HG02840 (cell line): Measurements from ENCODE around the gene IKZF1.

ENCODE experiments used
- ATAC-seq: cut with Tn5 transposase; IDR thresholded peaks from one replicate; pipeline ENCODE4 v1.9.1; 2021; ENCODE audit warnings: mild to moderate bottlenecking, moderate library complexity, moderate number of reproducible peaks; ENCODE audit not compliant: unreplicated experiment, low FRiP score

IKZF1 gene

DNA sequence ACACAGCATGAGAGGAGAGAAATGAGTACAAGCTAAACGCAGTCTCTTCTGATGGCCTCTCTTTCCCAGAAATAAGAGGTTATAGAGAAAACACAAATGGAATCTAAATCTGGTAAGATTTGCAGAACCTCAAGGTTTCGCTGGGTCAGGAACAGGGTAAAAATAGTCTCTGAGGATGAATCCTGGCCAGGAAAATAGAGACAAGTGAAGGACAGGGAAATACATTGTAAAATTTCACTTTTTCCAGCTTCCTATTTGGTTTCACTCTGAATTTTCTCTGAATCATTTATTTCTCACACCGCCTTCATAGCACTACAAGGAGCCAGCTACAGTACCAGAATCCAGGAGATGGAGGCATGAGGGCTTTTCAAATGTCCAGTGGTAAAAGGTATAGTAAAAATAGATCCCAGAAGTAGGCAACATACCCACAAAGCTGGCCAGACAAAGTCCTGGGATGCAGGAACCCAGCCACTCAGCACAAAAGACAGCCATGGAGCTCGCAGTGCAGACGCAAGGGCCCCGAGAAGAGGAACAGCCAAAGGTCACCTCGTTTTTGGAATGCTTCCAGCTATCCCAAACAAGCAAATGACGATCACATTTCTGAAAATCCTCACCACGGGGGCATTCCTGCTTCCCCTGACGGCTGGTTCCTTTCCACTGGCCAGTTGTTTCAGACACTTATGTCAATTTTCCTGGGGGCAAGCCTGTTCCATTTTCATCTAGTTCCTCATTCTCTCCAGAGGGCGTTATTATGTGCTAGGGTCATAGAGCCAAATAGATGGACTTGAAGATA is 21.5 kb upstream of the IKZF1 start:
- ATAC-seq, result no peak

DNA sequence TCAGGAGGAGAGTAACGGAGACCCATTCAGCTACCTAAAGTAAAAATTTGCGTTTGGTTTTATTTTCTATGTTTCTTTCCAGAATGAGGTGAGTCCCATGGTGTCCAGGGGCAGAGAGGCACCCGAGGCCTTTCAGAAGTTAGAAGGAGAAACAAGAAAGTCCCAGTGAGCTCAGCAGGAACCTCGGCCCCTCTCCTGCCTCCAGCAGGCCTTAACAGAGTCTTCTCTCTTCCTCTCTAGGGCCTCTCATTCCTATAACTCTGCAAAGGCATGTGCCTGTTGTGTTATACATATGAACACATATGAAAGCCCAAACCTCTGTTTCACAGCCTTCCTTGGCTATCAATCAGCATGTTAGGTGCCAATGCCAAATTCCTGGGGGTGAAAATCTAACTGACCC is 20.8 kb upstream of the IKZF1 start:
- no peak for ATAC-seq

DNA sequence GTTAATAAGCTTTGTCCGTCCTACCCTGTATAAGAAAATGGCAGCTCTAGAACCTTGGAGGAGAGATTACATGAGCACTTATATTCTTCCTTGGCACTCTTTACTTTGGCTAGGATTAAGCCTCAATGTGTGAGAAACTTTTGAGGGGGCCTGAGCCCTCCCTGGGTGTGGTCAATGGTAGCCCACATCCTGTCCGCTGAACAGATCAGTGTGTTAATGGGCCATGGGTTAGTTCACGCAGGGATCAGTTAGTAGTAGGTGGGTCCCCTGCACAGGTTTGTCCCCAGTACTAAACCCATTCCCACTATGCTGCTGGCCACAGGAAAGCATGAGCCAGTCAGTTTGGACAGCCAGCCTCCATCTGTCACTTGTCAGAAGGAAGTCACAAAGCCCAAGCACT is 20.2 kb upstream of the IKZF1 start:
- no peak for ATAC-seq

DNA sequence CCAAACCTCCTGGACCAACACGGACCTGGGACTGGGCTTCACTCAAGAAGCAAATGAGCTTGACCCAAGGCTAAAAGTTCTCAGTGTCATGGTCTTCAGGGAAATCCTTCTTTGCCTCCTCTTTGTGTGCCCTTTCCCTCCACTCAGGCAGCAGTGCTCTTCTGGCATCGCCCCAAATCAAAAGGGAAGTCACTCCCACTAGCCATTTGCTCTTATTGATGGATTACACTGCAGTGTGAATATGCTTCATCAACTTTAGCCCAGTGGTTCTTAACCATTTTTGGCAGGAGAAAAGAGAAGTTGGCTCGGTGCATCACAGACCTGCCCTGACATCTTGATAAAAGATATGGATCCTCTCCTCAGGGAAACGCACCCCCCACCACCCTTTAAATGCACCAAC is 19.2 kb upstream of the IKZF1 start:
- no peak for ATAC-seq

DNA sequence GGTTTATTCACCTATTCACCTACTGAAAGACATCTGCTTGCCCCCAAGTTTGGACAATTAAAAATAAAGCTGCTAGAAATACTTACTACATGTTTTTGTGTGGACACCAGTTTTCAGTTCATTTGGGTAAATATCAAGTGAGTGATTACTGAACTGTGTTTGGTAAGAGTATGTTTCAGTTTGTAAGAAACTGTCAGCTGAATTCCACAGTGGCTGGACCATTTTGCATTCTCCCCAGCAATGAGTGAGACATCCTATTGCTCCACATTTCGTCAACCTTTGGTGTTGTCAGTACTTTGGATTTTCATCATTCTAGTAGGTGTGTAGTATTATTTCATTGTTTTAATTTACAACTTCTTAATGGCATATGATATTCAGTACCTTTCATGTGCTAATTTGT is 17.4 kb upstream of the IKZF1 start:
- ATAC-seq, result no peak

DNA sequence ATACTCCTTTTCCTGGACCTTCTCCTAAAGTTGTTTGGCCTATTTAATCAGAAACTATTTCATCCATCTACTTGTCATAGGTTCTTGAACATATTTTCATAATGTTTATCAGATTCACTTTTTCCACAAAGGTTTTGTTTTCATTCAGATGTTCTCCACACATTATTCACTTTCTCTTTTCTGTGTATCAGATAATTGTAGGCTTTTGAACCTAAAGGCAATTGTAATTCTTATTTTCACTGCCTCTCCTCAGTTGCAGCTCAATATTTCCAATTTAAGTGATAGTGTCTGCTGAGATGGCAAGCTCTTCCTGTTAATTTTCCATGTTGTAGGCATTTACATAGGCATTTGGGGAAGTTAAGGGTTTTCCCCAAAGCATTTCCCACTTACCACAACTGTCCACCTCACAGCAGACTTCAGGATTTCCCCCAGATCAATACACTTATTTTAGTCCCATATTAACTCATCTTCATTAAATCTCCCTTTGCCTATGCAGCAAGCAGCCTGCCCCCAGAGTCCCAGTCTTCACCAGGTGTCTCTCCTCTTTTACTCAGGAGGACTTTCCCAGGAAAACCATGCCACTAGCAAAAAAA is 12.3 kb upstream of the IKZF1 start:
- ATAC-seq, result no peak

DNA sequence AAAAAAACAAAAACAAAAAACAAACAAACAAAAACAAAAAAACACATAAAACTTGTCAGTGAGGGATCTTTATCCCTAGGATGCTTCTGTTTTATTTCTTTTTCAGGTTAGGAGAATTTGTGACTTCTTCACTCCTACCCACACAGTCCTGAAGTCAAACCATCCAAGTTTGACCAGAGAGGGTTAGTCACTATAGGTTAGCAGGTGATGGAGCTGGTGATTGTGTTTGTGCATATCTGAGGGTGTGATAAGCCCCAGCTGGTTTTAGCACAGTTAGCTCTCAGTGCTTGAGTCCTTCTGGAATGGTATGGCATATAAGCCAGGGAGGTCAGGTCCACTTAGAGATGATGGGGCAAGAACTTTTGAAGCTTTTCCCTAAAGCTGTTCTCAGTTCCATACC is 11.8 kb upstream of the IKZF1 start:
- ATAC-seq, result no peak

DNA sequence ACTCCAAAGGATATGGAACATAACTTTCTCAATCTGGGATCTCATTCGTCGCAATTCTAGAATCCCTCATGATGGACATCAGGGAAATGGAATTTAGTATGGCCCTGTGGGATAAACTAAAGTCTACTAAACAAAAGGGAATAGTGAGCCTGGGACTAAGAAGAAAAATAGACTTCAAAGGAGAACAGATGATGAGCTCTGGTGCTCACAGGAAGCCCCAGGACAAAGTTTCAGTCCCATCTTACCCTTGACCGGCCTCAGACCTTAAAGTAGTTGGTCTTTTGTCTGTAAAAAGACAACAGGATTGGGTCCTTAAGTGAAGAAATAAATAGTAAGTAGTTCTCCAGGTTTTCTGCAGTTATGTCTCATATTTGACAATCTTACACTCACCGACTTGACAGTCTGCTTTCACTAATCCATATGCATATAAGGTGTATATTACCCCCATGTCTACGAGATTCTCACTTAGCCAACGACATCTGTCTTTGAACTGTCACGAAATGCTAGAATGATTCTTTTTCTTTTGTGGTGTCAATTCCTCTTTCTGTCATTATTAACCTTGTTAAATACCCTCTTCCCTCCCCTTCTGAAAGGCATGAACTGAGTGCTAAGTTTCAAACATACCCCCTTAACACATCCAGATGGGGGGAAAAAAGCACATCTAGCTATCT is 10.9 kb upstream of the IKZF1 start:
- peak; percentile 59 for ATAC-seq

DNA sequence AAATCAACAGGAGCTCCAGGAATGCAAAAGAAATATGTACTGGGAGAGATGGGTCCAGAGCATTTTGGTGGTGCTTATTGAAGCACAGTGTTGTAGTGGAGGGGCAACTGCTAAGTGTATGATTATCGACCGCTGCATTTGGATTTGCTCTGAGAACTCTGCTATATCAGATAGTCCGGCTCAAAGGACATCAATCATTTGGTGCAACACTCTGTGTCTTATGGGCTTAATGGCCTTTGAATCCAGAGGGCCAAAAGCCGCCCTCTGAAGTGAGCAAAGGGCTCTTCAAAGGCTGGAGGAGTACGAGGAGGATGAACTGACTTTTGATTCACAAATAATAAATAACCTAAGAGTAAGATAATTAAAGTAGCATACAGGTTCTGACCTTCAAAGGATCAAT is 9.4 kb upstream of the IKZF1 start:
- no peak for ATAC-seq

DNA sequence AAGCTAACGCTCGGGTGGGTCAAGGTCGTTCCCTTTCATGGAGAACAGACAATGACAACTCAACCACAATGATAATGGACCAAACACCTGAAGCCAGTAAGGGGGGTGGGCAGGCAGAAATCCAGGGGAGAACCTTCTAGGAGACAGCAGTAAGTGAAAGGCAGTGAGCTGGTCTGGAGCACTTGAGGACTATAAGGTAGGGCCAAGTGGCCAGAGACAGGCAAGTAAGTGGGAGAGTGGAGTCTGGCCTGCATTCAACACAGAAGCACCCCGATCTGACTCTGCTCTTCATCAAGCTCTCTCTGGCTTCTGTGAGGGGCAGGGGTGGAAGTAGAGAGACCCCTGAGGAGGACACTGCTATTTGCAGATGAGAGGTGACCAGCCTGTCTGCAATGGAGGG is 7.7 kb upstream of the IKZF1 start:
- no peak for ATAC-seq

DNA sequence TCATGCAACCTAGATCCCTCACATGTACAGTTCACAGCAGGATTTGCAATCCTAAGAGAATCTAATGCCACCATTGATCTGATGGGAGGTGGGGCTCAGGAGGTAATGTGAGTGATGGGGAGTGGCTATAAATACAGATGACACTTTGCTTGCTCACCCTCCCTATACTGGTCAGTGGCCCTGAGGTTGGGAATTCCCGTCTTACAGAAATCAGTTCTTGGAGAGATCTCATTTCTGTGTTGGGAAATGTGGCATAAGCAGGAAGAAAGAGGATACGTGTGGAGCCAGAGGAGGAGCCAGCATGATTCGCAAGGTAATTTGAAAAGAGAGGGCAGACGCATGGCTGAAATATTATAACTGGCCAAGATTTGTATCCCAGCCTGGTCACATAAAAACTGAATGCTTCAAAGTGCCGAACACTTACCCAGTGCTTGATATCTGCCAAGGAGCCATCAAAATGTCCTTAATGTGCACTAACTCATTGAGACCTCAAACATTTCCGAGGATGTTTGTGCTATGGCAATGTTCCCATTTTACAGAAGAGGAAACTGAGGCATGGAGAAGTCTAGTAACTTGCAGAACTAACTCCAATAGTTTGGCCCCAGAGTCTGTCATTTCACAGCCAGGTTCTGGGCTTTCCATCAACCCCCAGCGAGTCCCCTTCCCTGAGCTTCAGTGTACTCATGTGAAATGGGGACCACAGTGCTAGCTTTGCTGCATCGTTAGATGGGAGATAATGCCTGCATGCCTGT is 5.5 kb upstream of the IKZF1 start:
- no peak for ATAC-seq

DNA sequence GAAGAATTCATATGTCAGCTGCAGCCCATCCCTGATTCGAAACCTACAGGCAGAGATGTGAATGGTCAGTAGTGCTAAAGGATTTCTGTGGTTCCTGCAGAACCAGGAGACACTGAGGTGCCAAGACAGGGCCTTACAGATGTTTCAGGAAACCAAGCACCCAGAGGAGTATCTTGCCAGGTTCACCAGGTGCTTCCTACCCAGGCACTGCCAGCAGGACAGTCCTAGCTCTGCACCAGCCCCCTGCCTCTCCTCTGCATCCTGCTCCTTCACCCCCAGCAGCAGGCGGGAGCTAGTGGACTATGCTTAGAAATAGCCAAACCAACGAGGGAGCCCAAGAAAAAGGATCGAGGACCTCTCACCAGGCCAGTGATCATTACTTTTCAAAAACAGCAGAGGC is 4.2 kb upstream of the IKZF1 start:
- no peak for ATAC-seq

DNA sequence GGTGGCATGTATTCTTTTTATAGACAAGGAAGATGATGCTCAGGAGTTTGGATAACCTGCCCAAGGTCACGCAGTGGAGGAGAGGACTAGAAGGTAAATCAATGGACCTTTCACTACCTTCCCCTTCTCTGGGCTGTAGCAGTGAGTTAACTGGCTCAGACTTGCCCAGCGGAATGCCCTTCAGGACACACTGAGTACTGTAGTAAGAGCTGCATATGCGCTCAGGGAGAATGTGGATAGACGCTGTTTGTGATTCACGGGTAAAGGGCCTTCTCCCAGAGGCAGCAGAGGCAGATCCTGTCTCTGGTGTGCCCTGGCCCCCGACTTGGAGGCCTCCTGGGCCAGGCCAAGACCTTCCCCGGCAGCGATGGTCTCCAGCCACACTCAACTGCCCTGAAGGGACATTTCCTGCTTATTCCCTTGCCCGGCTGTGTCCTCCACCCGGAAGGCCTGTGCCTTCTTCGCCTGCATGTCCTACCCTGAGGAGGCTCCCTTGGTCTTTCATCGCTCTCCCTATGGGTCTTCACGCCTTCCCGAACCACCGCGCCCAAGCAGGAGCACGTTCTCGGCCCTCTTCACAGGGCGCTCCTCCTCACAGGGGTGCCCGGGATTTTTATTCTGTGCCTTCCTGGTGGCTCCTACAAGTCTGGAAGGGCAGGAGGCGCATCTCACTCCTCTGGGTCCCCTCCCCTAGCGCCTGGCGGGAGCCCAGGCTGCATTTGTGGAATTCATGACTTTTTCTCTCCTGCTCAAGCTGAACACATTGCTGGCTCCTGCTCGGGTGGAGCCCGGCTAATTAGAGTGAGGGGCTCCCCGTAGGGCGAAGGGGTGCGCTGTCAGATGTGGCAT is 1.8 kb upstream of the IKZF1 start:
- no peak for ATAC-seq

DNA sequence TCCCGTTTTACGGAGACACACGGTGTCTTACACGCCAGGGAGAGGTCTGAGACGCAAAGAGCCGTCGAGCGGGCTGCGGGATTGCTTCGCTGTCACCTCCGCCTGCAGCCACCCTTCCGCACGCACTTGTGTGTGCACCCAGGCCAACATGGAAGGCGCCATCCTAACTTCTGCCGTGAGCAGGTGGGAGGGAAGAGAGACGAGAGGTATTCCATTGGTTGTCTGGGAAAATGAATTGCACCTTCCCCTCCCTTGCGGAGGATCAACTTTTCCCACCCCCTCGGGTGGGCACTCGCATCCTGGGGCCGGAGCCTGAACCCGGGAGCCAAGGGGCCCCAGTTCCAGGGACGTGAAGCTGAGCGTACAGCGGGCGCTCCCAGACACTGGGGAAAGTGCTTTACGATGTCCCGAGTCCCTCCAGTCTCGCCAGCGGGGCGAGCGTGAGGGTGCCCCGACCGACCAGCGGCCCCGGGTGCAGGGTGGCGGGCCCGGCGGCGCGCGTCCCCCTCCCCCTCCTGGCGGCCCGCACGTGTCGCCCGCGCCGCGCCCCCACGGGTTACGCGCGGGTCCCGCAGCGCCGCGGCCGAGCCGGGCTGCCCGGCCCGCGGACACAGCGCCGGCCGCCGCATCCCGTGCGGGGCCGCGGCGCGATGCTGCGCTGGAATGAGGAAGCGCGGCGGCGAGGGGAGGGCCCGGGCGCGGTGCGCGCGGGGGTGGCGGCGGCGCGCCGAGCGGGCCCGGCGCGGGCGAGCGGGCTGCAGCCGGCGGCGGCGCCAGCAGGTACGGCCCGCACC is 984 bp upstream of the IKZF1 start:
- peak; percentile 27 for ATAC-seq

DNA sequence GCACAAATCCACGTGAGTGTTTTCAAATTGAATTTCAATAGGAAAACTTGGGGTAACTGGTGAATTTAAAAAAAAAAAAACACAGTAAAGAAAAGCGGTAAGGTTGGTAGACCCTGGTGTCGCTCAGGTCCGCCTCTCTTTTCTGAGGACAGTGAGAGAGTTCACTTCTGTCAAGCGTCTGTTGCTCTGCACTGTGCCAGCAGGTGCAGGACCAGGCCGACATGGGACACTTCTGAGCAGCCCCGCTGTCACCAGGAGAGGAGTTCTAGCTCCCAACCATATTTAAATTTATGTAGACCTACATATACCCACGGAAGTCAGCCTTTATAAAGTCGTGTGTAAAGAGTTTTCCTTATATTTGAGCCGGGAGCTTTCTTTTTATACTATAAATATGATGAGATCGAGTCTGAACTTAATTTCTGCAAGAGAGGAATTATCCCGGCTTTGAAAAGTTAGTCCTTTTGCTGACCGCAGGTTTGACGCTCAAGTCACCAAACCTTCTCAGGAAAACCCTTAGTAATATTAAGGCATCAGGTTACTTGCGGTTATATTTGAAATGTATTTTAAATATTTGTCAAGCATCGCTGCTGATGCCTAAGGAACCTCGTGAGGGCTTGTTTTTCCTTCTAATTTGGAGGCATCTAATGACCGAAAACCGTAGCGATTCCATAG is 531 bp downstream of the IKZF1 start:
- ATAC-seq, result no peak

DNA sequence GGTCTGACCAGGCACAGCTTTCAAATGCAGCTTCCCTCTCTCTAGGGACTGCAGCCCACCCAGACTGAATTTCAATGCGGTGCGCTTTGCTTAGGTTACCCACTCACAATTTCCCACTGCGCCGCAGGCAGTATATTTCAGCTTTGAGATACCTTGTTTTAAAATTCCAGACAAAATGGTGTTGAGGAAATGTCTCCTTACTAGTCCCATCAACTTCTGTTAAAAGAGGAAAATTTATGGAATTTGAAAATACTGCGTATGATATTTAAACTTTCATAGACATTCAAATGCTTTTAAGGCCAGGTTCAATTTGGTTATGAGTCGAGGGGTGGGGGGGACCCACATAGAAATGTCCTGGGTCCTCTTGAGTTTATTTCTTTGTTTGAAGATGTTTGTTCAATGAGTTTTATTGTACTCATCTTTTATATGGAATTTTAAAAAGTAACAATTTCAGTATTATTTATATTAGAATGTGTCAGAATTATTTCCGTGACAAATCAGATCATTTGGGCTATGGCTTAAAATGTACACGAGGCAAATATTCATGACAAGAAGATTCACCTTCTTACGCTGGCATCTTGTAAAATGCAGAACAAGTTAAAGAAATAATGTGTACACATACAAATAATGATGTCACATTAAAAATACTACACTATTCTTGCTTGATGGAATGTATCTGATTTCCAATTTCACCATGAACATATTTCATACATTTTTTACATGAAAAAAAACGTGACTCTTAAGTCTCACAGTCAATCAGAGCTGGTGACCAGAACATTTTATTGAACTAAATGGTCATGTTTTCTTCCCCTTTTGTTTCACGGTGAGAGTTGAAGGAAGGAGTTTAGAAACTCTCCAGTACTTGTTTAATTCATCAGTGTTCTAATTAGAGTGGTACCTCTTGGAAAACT is 1.3 kb downstream of the IKZF1 start:
- no peak for ATAC-seq

DNA sequence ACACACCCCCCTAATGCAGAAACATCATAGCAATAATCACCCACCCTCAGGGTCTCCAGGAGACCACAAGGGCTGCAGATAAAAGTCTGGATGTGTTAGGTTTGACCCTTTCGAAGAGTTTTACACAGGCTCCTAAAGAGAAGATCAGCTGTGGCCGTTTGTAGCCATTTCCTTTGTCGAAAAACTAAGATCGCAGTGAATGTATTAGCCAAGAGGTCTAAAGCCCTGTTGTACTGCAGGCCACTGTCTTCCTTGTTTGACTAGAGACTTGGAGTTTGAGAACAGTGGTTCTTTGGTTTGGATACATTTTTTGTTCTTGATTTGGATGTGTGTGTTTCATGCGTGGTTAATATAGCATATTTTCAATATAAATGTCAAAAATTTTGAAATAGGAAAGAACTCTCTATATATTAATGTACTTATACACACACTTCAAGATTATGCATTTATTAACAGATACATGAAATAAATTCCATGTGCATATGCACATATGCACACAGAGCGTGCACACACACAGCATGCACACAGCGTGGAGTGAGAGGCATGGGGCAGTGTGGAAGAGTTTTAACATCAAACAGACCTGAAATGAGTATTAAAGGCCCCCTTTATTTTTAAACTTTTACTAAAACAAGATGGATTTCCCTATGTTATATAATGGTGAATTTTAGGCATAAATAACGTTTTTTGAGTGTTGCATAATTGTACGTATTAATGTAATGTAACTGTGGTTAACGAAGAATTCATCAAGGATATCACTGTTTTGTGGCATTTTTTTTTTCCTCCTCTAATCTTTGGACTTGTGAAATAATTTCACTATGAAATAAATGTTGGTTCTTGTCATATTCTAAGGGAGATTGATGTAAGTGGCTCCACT is 2.2 kb downstream of the IKZF1 start:
- ATAC-seq, result no peak
